Coronary artery (tissue), 2 donors: ENCODE measurements around the gene PSD2.

Source experiments
- DNase-seq: peaks from one replicate; pipeline ENCODE4 v3.0.0-alpha.2; 2017; ENCODE audit warnings: low spot score
- H3K27ac ChIP-seq, 2 donors: fragments of 200-600 bp; sonication (generic); one replicate each; pipeline ENCODE4 v1.5.1; 2016 to 2019
- H3K4me3 ChIP-seq: fragments of 200-600 bp; sonication (generic); 2 replicates; pipeline ENCODE4 v1.5.1; 2016; ENCODE audit warnings: mild to moderate bottlenecking, moderate library complexity
- TF ChIP-seq, protein P1 (sequence below): fragments of 200-600 bp; sonication (generic); IDR thresholded peaks from one replicate; pipeline ENCODE4 v1.5.1; 2019; ENCODE audit warnings: antibody characterized with exemption

The PSD2 gene

GRCh38 chr5:139870677-139871076, 75.1 kb downstream of the PSD2 start:
- H3K27ac ChIP-seq: no peak overlapping the region
- TF ChIP-seq, protein P1, sequence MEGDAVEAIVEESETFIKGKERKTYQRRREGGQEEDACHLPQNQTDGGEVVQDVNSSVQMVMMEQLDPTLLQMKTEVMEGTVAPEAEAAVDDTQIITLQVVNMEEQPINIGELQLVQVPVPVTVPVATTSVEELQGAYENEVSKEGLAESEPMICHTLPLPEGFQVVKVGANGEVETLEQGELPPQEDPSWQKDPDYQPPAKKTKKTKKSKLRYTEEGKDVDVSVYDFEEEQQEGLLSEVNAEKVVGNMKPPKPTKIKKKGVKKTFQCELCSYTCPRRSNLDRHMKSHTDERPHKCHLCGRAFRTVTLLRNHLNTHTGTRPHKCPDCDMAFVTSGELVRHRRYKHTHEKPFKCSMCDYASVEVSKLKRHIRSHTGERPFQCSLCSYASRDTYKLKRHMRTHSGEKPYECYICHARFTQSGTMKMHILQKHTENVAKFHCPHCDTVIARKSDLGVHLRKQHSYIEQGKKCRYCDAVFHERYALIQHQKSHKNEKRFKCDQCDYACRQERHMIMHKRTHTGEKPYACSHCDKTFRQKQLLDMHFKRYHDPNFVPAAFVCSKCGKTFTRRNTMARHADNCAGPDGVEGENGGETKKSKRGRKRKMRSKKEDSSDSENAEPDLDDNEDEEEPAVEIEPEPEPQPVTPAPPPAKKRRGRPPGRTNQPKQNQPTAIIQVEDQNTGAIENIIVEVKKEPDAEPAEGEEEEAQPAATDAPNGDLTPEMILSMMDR: no peak
- DNase-seq: no peak
- no peak overlapping the region for H3K4me3 ChIP-seq

DNA sequence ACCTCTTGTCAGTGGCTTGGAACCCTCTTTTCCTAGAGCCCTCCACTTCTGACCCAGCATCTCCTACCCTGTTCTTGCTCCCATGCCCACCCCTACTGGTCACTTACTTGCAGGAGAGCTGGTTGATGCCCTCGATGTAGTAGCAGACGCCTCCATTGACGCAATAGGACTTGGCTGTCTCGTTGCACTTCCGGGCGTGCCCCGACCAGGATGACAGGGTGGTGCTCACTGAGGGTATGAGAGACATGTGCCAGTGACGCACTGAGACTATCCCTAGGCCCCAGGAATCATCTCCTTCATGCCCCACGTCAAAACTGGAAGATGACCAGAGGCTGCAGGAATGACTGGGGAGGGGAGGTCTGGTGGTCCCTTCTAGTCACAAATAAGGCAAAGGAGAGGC, 76.0 kb downstream of the PSD2 start:
- Histone ChIP-seq H3K4me3 (no peak overlapping the region), H3K27ac (no peak overlapping the region)
- TF ChIP-seq, protein P1: no peak
- DNase-seq: no peak

- DNase-seq: no peak
- H3K4me3 ChIP-seq: no peak overlapping the region
- TF ChIP-seq, protein P1: no peak
- H3K27ac ChIP-seq: no peak overlapping the region
Observed at GRCh38 chr5:139872052-139872766, 76.6 kb downstream of the PSD2 start.

GRCh38 chr5:139872851-139873794, 77.5 kb downstream of the PSD2 start:
- TF ChIP-seq, protein P1: no peak
- Histone ChIP-seq H3K27ac (no peak overlapping the region), H3K4me3 (no peak overlapping the region)
- no peak for DNase-seq

DNA sequence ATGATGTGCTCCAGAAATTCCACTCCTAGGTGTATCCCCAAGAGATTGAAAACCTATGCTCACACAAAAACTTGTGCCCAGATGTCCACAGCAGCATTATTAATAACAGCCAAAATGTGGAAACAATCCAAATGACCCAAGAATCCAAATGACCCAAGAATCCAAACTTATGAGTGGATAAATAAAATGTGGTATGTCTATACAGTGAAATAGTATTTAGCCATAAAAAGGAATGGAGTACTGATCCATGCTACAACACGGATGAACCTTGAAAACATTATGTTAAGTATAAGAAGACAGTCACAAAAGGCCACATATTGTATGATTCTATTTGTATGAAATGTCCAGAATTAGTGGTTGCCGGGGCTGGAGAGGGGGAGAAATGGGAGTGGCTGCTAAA, 80.3 kb downstream of the PSD2 start:
- H3K4me3 ChIP-seq: no peak overlapping the region
- H3K27ac ChIP-seq: no peak overlapping the region
- TF ChIP-seq, protein P1: no peak
- no peak for DNase-seq

- DNase-seq: no peak
- TF ChIP-seq, protein P1: no peak
- no peak overlapping the region for H3K27ac ChIP-seq
- no peak overlapping the region for H3K4me3 ChIP-seq
Observed at GRCh38 chr5:139877129-139877597, 81.6 kb downstream of the PSD2 start.
